Coronary artery (tissue), 2 donors: ENCODE data around the gene LPAR6.
"Not testable (repeated sequence)": the region's sequence is repeated elsewhere in the genome, so short reads cannot be mapped to it uniquely, and the experiment has no call there.

Experiments used
- DNase-seq: peaks from one replicate; pipeline ENCODE4 v3.0.0-alpha.2; 2017; ENCODE audit warnings: low spot score
- H3K27ac ChIP-seq, 2 donors: fragments of 200-600 bp; sonication (generic); one replicate each; pipeline ENCODE4 v1.5.1; 2016 to 2019
- H3K4me3 ChIP-seq: fragments of 200-600 bp; sonication (generic); 2 replicates; pipeline ENCODE4 v1.5.1; 2016; ENCODE audit warnings: mild to moderate bottlenecking, moderate library complexity
- CTCF ChIP-seq: fragments of 200-600 bp; sonication (generic); IDR thresholded peaks from one replicate; pipeline ENCODE4 v1.5.1; 2019; ENCODE audit warnings: antibody characterized with exemption

The LPAR6 gene

GRCh38 chr13:48431431-48431830, 18.5 kb upstream of the LPAR6 start:
- H3K4me3 ChIP-seq = no peak overlapping the region
- peak overlapping the region; percentile 25 to 42 for H3K27ac ChIP-seq
- no peak for DNase-seq
- no peak for TF ChIP-seq CTCF

- no peak overlapping the region for H3K4me3 ChIP-seq
- no peak for TF ChIP-seq CTCF
- no peak overlapping the region for H3K27ac ChIP-seq
- no peak for DNase-seq
These were observed 17.0 kb upstream of the LPAR6 start for GRCh38 chr13:48429886-48430285.

- DNase-seq = no peak
- Histone ChIP-seq H3K4me3 (no peak overlapping the region), H3K27ac (no peak overlapping the region)
- no peak for TF ChIP-seq CTCF
These were observed 16.1 kb upstream of the LPAR6 start for GRCh38 chr13:48429036-48429435.

- H3K4me3 ChIP-seq, H3K27ac ChIP-seq, DNase-seq: not testable (repeated sequence)
These were observed 13.9 kb upstream of the LPAR6 start for GRCh38 chr13:48426755-48427298.

- no peak overlapping the region for H3K27ac ChIP-seq
These were observed 13.1 kb upstream of the LPAR6 start for GRCh38 chr13:48426052-48426451.

GRCh38 chr13:48424212-48424611, 11.3 kb upstream of the LPAR6 start:
- TF ChIP-seq CTCF = no peak
- H3K27ac ChIP-seq = no peak overlapping the region
- H3K4me3 ChIP-seq = no peak overlapping the region
- no peak for DNase-seq

More at GRCh38 chr13:48426052-48426451, 13.1 kb upstream of the LPAR6 start:
- TF ChIP-seq CTCF = no peak
- DNase-seq = no peak
- H3K4me3 ChIP-seq = no peak overlapping the region

- not testable (repeated sequence) for H3K4me3 ChIP-seq, DNase-seq, H3K27ac ChIP-seq
These were observed 9.1 kb upstream of the LPAR6 start for GRCh38 chr13:48422003-48422402.

GRCh38 chr13:48415516-48415915, 2.6 kb upstream of the LPAR6 start:
- Histone ChIP-seq H3K27ac (no peak overlapping the region), H3K4me3 (no peak overlapping the region)
- DNase-seq = no peak
- TF ChIP-seq CTCF = no peak
